ENCODE measurements around the gene PLOD1. TPM values are rescaled to one million over a fixed set of nuclear protein-coding genes. Genes with fewer than 3 reads are reported as not detected.
A peak's percentile ranks its signal among the peaks of the same experiment; 100 is the strongest.

Gene PLOD1
- total and polyA plus RNA-seq, 4 donors = 33.5 to 112 (median 79.1) TPM

GRCh38 chr1:12016182-12016581 is 81.7 kb downstream of the PLOD1 start:
- WGBS, 2 donors = 91 to 98% methylated on average over 3 of the region's 3 CpGs
- Histone ChIP-seq H3K27me3 (ENCODE audit: control insufficient read depth in 3 of 3, insufficient read depth in 3 of 3, low read length in 2 of 3) (no peaks in the 10 kb centered on the region), H3K9ac (ENCODE audit: insufficient read depth in 1 of 2, low read length in 2 of 2) (no peak overlapping the region), H3K4me3 (no peak overlapping the region), H3K27ac (ENCODE audit: low read depth in 1 of 2, low read length in 1 of 2) (no peak overlapping the region), H3K36me3 (ENCODE audit: control insufficient read depth in 4 of 4, insufficient read depth in 4 of 4, low read length in 4 of 4) (peaks cover 6 to 18% (median 12%) of the 10 kb centered on the region in 4 donors), H3K9me3 (ENCODE audit: control insufficient read depth in 4 of 4, insufficient read depth in 3 of 4, low read length in 3 of 4) (no peaks in the 10 kb centered on the region), H3K4me1 (ENCODE audit: control insufficient read depth in 5 of 5, insufficient read depth in 5 of 5, low read length in 5 of 5) (peaks cover 0 to 7% (median 6%) of the 10 kb centered on the region in 5 donors)
- no peak for TF ChIP-seq CTCF (IDR thresholded peaks at IDR 0.05; ENCODE audit: control extremely low read depth, extremely low read depth)
- DNase-seq (no peak), ATAC-seq (ENCODE audit: insufficient read depth, low FRiP score) (no peak)

GRCh38 chr1:12019858-12020509 is 85.5 kb downstream of the PLOD1 start:
- DNase-seq (peak in 1 of 3 donors; percentile 31), ATAC-seq (ENCODE audit: insufficient read depth, low FRiP score) (no peak)
- peak overlapping the region; percentile 85 to 90 for H3K27ac ChIP-seq (ENCODE audit: low read depth in 1 of 2, low read length in 1 of 2)
- no peak for TF ChIP-seq CTCF (IDR thresholded peaks at IDR 0.05; ENCODE audit: control extremely low read depth, extremely low read depth)
- peak overlapping the region; percentile 83 for H3K4me3 ChIP-seq
- H3K36me3 ChIP-seq (ENCODE audit: control insufficient read depth in 4 of 4, insufficient read depth in 4 of 4, low read length in 4 of 4) = peaks cover 0 to 19% (median 10%) of the 10 kb centered on the region in 4 donors
- peak overlapping the region; percentile 20 to 26 for H3K9ac ChIP-seq (ENCODE audit: insufficient read depth in 1 of 2, low read length in 2 of 2)
- 7 to 9% methylated on average over 10 to 12 of the region's 12 CpGs for WGBS, 2 donors
- no peaks in the 10 kb centered on the region for H3K27me3 ChIP-seq (ENCODE audit: control insufficient read depth in 3 of 3, insufficient read depth in 3 of 3, low read length in 2 of 3)
- no peaks in the 10 kb centered on the region for H3K9me3 ChIP-seq (ENCODE audit: control insufficient read depth in 4 of 4, insufficient read depth in 3 of 4, low read length in 3 of 4)
- H3K4me1 ChIP-seq (ENCODE audit: control insufficient read depth in 5 of 5, insufficient read depth in 5 of 5, low read length in 5 of 5) = peaks cover 0 to 7% (median 5%) of the 10 kb centered on the region in 5 donors

- Histone ChIP-seq H3K4me1 (ENCODE audit: control insufficient read depth in 5 of 5, insufficient read depth in 5 of 5, low read length in 5 of 5) (peaks cover 0 to 7% (median 5%) of the 10 kb centered on the region in 5 donors), H3K9me3 (ENCODE audit: control insufficient read depth in 4 of 4, insufficient read depth in 3 of 4, low read length in 3 of 4) (no peaks in the 10 kb centered on the region), H3K27me3 (ENCODE audit: control insufficient read depth in 3 of 3, insufficient read depth in 3 of 3, low read length in 2 of 3) (no peaks in the 10 kb centered on the region), H3K4me3 (no peak overlapping the region), H3K36me3 (ENCODE audit: control insufficient read depth in 4 of 4, insufficient read depth in 4 of 4, low read length in 4 of 4) (peaks cover 0 to 28% (median 13%) of the 10 kb centered on the region in 4 donors), H3K27ac (ENCODE audit: low read depth in 1 of 2, low read length in 1 of 2) (peak overlapping the region in 1 of 2 donors; percentile 25), H3K9ac (ENCODE audit: insufficient read depth in 1 of 2, low read length in 2 of 2) (no peak overlapping the region)
- ATAC-seq (ENCODE audit: insufficient read depth, low FRiP score) (no peak), DNase-seq (no peak)
- 95 to 98% methylated on average over 9 of the region's 9 CpGs for WGBS, 2 donors
- TF ChIP-seq CTCF (IDR thresholded peaks at IDR 0.05; ENCODE audit: control extremely low read depth, extremely low read depth) = no peak
Observed at GRCh38 chr1:12021616-12022015, 87.1 kb downstream of the PLOD1 start.

Data from lung (tissue), 12 donors.